Transverse colon (tissue), 3 donors: ENCODE results near the gene MTMR6.

Experiments used
- EP300 ChIP-seq: sonication (generic); formaldehyde crosslinking; IDR thresholded peaks from one replicate; pipeline ENCODE4 v1.6.1; 2017; ENCODE audit warnings: antibody characterized with exemption, low read depth
- POLR2A ChIP-seq: fragments of 450-650 bp; IDR thresholded peaks from one replicate; pipeline ENCODE4 v1.6.1; 2016; ENCODE audit warnings: antibody characterized with exemption, mild to moderate bottlenecking, moderate library complexity
- TF ChIP-seq, protein P1 (sequence below), 5 experiments: fragments of 200-600 bp in 3 of 5; fragments of 450-650 bp in 2 of 5; sonication (generic) in 3 of 5; IDR thresholded peaks; 1 replicate in 2 of 5; 2 replicates in 3 of 5; pipeline ENCODE4 v1.5.1; 2016 to 2017; ENCODE audit warnings: antibody characterized with exemption in 5 of 5, inconsistent platforms in 3 of 5, mild to moderate bottlenecking in 2 of 5, moderate library complexity in 1 of 5

GRCh38 chr13:25233861-25234260 lies 53.4 kb downstream of the MTMR6 start:
- TF ChIP-seq, protein P1, sequence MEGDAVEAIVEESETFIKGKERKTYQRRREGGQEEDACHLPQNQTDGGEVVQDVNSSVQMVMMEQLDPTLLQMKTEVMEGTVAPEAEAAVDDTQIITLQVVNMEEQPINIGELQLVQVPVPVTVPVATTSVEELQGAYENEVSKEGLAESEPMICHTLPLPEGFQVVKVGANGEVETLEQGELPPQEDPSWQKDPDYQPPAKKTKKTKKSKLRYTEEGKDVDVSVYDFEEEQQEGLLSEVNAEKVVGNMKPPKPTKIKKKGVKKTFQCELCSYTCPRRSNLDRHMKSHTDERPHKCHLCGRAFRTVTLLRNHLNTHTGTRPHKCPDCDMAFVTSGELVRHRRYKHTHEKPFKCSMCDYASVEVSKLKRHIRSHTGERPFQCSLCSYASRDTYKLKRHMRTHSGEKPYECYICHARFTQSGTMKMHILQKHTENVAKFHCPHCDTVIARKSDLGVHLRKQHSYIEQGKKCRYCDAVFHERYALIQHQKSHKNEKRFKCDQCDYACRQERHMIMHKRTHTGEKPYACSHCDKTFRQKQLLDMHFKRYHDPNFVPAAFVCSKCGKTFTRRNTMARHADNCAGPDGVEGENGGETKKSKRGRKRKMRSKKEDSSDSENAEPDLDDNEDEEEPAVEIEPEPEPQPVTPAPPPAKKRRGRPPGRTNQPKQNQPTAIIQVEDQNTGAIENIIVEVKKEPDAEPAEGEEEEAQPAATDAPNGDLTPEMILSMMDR (IDR thresholded peaks at IDR 0.05): no peak
- no peak for TF ChIP-seq POLR2A
- no peak for TF ChIP-seq EP300
